Iris pigment epithelial cell (primary cell): ENCODE measurements around the gene NF1.
"Not testable (repeated sequence)": the region's sequence is repeated elsewhere in the genome, so short reads cannot be mapped to it uniquely, and the experiment has no call there.

Experiments
- DNase-seq: peaks from one replicate; pipeline ENCODE4 v3.0.0-alpha.2; 2011; ENCODE audit warnings: low read depth

NF1 gene

DNA sequence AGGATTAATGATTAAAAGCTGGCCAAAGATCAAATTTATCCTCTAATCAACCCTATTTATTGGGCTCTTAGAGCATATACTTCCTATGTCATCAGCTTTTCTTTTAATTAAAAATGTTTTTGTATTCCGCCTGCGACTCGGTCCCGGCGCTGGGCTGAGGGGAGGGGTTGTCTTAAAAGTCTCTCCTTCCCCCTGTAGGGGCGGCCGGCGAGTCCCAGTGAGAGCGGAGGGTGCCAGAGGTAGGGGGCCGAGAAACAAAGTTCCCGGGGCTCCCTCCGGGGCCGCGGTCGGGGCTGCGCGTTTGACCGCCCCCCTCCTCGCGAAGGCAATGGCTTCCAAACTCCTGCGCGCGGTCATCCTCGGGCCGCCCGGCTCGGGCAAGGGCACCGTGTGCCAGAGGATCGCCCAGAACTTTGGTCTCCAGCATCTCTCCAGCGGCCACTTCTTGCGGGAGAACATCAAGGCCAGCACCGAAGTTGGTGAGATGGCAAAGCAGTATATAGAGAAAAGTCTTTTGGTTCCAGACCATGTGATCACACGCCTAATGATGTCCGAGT, 250.5 kb downstream of the NF1 start:
- DNase-seq, result not testable (repeated sequence)

DNA sequence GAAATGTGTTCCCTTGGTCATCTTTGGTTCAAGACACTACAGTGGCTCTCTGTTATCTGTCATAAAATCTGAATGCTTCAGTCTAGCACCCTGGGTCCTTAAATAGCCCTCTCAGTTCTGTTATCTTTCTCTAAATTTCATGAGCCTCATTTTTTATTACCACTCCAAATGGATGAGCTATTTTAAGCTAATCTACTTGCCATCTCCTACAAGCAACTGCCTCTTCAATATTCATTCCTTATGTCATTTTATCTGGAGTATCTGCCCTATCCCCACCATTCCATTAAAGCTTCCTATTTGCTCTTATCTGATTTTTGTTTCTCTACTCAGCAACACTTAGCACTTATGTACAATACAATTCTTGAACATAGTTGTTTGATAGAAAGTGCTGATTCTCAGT, 254.7 kb downstream of the NF1 start:
- no peak for DNase-seq

DNA sequence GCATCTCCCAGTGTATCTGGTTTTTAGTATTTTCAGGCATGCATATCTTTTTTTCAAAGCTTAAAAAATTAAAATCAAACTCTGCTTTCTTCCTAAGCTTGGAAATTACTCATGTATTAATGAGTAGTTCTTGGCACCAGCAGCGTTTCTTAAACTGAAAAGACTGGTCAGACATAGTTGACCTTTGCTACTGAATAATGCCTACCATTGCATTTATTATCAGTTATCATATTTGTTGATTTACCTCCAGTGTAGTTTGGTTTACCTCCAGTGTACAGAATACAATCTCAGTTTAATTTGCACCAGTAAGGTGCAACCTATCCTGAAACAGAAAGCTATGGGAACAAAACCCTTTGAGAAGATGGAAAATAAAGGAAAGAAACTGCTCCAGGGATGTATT, 261.2 kb downstream of the NF1 start:
- DNase-seq, result no peak

DNA sequence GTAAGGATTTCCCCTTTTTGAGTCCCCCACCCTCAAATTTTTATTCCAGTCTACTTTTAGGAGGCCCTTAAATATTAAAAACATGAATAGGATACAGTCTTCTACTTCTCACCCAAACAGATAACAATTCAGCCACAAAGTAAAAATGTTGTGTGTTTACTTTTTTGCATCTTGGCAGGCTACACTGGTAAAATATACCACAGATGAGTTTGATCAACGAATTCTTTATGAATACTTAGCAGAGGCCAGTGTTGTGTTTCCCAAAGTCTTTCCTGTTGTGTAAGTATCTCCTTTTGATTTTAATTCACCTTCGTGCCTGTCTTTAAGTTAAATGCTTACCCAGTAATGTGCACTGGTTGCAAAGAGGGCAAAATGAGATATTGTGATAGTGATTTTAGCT, 262.3 kb downstream of the NF1 start:
- DNase-seq, result peak; percentile 15

DNA sequence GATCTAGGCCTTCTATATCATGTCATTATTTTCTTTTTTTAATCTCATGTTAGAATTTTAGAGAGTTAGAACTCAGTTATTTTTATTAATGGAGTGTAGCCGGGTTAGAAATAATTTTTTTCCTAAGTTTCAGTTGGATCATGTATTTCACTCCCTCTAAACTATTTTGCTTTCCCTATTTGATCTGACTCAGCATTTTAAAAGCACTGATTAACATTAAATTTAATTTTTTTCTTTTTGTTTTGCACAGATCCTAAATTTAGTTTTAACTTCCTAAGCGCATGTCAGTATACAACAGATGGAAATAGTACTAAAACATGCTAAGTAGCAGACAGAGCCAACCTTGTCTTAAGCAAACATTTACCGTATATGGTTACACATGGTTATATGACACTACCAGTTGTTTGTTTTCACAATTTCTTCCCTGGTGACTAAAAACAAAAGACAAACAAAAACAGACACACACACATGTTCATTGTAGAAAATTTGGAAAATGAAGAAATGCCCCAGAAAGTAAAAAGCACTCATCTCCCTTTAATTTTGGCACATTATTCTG, 263.1 kb downstream of the NF1 start:
- DNase-seq, result peak; percentile 18

DNA sequence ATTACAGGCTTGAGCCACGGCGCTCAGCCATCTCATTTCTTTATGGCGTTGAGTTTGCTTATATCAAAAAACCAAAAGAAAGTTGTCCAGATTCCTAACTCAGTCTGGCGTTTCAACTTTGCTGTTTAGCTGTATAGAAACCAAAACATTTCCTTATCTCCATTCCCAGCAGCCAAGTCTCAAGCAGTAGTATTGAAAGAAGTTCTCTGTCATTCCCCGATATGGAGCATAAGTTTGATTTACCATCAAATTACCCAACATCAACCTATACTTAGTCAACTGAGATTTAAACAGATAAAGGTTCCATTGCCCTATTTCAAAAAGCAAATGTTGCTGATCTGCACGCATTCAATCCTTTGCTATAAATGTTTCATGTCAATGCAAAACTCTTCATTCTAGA, 269.2 kb downstream of the NF1 start:
- DNase-seq, result no peak

DNA sequence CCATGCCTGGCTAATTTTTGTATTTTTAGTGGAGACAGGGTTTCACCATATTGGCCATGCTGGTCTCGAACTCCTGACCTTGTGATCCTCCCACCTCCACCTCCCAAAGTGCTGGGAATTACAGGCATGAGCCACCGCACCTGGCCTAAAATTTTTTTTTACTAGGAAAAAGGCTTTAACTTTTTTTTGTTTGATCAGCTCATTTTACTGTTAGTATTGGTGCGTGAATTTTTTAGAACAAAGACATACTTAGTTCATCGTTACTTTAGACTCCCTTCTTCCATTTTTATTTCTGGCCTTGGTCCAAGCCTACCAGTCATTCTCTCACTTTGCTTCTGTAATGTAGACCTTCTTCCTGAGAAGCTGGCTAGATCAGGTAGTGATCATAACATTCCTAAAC, 271.3 kb downstream of the NF1 start:
- no peak for DNase-seq

DNA sequence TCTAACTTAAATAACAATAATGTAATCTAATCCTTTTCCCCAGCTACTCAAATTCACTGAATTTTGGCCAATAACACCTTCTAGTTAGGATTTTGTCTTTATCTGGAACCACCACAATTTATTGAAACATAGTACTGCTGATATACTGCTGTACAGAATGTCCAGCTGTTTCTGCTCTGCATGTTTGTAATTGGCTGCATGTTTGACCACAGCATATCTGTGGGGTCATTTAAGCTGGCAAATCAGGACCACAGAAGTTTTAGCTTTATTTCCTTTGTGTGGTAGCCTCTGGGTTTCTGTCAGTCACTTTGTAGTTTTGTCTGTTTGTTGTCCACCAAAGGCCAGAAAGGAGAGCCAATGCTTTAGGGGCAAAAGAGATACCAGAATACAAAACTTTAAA, 274.5 kb downstream of the NF1 start:
- DNase-seq, result peak; percentile 54

DNA sequence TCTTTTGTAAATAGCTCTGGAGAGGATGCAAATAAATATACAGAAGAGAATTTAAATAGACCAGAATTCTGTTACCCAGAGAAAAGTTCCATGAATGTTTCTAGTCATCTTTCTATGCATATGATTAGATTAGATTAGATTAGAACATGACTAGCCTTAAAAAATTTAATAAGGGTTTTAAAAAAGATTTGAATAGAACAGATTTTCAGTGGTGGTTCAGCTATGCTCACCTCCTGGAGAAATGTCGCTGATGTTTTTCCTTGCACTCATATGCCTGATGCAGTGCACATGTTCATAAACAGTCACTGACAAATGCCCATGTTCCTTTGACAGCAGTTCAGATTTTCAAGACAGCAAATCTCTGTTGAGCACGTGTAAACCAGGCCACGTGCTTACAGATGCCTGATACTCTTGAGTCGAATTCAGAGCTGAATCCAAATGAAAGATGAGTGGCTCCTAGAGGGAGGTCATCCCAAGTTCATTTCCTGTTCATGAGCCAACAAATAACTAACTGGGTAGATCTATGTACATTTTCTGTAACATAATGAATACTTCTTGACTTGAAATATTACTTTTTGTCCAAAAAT, 276.8 kb downstream of the NF1 start:
- peak; percentile 88 for DNase-seq

DNA sequence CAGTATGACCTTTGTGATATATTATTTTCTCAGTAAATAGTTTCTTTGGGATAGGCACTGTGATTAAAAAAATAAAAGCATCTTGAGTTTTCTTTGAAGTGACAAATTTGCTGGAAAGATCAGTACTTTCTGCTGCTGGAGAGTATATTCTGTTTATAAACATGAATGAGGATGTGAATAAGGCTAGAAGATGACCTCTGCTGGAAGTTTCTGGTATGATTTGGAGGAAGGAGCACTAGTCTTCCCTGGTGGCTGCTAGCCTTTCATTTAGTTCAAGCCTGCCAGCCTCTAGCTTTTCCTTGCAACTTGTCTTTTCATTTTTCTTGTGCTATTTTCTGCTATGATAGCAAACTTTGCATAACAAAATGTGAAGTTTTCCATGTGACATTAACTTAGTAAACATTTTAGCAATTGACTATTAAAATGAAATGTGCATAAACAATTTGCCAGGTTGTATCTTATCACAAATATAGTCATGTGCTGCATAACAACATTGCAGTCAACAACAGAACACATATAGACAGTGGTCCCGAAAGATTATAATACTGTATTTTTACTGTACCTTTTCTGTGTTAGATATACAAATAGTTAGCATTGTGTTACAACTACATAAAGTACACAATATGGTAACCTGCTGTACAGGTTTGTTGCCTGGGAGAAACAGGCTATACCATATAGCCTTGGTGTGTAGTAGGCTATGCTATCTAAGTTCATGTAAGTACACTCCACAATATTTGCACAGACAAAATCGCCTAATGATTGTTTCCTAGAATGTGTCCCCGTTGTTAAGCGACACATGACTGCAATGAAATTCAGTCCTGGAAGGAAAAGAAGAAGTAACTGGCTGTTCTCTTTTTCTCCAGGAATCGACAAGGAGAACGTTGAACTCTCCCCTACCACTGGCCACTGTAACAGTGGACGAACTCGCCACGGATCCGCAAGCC, 278.6 kb downstream of the NF1 start:
- DNase-seq, result peak; percentile 73

DNA sequence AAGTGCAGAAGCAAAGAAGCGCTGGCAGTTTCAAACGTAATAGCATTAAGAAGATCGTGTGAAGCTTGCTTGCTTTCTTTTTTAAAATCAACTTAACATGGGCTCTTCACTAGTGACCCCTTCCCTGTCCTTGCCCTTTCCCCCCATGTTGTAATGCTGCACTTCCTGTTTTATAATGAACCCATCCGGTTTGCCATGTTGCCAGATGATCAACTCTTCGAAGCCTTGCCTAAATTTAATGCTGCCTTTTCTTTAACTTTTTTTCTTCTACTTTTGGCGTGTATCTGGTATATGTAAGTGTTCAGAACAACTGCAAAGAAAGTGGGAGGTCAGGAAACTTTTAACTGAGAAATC, 279.3 kb downstream of the NF1 start:
- no peak for DNase-seq

DNA sequence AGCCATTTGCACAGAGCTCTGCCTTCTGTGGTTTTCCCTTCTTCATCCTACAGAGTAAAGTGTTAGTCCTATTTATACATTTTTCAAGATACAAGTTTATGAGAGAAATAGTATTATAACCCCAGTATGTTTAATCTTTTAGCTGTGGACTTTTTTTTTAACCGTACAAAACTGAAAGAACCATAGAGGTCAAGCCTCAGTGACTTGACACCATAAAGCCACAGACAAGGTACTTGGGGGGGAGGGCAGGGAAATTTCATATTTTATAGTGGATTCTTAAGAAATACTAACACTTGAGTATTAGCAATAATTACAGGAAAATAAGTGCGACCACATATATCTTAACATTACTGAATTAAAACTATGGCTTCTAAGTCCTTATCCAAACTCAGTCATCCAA, 279.7 kb downstream of the NF1 start:
- no peak for DNase-seq

DNA sequence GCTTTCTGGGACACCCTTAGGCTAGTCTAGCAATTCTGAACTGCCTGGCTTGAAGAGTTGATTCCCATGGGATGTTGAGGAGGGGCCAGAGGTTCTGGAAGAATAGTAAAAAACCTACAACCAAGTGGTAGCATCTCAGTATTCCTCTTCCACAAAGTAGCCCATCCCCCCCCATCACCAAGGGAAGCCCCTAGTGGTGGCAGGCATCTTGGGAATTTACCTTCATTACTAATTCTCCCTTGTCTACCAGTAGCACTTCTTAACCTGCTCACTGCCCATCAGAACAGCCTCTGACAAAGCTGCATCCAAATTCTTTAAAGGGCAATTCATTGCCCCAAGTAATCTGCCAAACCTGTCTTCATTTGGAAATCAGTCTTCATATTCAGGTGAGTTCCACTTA, 283.9 kb downstream of the NF1 start:
- no peak for DNase-seq

DNA sequence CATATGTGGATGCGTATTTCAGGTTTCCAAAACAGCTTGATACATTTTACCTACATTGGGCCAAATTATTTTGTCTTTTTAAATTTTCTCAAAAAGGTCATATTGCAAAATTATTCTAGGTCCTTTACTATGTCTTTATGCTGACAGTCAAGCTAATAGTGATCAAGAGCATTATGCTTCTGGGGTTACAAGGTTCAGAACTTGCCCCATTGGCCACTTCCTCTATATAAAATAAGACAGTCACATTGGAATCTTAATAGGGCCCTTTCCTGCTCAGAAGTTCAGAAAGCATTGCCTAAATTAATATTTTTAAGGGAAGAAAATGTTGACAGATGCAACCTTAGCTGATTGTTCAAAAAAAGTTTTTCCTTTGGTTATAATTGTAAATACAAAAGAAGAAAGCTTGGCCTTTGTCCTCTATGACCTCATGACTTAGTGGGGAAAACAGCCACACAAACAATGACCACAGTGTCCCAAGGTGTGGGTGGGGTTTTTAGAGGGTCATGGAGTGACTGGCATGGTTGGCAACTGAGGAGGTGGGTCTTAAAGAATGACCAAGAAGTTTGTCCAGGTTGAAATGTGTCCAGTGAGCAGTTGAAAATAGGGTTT, 284.9 kb downstream of the NF1 start:
- no peak for DNase-seq

DNA sequence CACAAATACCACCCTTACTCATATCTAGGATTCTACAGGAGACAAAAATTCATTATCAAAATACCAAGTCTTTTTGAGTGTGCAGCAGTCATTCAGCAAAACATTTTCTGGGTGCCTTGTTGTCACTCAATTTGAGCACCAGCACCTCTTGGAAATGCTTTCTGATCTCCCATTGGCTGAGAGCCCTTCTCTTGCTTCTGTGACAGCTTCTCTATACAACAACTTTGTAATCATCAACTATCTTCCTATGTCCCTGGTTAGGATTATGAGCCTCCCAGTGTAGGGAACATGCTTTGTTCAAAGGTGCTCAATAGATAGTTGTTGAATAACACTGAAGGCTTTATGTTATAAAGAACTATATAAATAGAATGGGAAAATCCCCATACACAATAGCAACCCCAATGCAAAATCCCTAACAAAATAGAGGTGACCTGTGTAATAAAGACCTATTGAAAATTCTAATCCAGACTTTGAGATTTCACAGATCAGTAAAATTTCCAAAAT, 286.4 kb downstream of the NF1 start:
- no peak for DNase-seq

DNA sequence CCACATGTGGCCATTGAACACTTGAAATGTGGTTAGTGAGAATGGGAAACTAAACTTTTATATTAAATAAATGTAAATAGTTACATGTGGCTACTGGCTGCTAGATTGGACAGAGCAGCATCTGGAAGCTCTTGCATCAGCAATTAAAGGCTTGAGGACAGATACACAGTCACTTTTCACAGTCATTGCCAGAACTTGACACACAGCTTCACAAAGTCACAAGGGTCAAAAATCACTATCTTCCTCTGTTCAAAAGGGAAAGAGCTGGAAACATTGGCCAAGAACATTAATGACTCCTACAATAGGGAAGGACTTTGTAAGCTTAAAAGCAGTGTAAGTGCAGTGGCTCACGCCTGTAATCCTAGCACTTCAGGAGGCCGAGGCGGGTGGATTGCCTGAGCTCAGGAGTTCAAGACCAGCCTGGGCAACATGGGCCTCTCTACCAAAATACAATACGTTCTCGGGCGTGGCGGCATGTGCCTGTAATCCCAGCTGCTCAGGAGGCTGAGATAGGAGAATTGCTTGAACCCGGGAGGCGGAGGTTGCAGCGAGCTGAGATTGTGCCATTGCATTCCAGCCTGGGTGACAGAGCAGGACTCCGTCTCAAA, 288.0 kb downstream of the NF1 start:
- DNase-seq, result not testable (repeated sequence)

DNA sequence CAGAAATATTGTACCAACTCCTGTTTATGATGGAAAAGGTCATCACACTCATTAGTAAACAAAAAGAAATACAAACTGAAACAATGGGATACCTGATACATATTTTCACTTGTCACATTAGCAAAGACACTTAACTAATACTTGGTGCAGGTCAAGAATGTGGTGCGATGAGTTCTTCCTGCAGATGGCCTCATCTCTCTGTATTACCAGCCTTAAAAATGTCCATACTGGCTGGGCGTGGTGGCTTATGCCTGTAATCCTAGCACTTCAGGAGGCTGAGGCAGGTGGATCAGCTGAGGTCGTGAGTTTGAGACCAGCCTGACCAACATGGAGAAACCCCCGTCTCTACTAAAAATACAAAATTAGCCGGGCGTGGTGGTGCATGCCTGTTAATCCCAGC, 288.7 kb downstream of the NF1 start:
- not testable (repeated sequence) for DNase-seq

DNA sequence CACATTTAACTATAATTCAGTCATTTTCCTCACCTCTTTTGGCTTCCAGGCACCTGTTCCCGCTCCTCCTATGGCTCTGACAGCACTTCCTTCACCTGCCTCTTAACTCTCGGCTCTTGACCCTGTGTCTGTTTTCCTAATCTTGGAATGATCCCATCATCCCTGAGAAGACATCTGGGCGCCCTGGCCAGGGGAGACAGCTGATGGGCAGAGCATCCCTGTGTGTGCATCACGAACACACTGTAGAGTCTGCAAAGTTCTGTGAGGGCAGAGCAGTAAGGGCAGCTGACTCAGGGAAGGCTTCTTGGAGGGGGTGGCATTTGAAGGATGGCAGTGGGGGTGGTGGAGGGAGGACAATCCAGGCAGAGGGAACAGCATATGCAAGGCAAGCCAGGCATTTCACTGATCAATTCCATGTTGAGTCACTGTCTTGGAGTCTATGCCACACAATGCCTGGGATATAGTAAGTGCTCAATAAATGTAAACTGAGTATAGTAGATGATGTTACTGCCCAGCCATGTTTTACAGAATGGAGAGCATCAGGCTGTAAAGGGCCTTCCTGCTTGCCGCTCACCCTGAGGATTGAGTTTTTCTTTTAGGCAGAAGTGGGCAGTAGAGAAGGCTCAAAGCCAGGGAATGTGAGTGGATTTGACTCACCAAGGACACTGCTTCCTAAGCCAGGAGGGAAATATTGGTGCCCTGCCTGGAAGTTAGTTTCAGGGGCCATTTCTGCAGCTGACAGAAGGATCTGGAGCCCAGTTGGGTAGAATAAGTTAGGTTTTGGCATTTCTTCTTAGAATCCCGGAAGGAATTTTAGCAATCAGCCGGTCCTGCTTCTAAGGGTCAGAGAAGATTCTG, 290.9 kb downstream of the NF1 start:
- DNase-seq, result no peak

DNA sequence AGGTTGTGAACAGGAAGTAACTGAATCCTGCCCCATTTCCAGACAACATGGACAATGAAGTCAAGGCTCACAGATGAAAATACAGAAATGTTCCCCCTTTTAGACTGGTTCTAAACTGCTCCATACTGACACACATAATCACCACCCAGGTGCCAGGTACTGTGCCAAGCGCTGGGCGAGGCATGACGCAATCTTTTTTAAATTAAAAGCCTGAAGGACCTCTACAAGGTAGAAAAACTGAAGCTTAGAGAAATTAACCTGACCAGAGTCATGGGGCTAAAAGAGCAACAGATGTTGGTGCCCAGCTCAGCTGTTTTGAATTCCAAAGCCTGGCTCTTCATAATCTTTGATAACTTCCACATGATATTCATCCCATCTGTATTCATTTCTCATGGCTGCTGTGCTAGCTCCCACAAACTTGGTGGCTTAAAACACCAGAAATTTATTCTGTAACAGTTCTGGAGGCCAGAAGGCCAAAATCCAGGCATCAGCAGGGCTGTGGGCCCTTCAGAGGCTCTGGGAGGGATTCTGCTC, 291.8 kb downstream of the NF1 start:
- DNase-seq, result no peak

DNA sequence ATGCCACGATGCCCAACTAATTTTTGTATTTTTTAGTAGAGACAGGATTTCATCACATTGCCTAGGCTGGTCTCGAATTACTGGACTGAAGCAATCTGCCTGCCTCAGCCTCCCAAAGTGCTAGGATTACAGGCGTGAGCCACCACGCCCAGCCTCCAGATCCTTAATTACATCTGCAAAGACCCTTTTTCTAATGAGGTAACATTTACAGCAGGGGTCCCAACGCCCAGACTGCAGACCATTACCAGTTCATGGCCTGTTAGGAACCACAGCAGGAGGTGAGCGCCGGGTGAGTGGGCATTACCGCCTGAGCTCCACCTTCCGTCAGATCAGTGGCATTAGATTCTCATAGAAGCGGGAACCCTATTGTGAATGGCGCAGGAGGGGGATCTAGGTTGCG, 292.7 kb downstream of the NF1 start:
- DNase-seq, result peak; percentile 23

DNA sequence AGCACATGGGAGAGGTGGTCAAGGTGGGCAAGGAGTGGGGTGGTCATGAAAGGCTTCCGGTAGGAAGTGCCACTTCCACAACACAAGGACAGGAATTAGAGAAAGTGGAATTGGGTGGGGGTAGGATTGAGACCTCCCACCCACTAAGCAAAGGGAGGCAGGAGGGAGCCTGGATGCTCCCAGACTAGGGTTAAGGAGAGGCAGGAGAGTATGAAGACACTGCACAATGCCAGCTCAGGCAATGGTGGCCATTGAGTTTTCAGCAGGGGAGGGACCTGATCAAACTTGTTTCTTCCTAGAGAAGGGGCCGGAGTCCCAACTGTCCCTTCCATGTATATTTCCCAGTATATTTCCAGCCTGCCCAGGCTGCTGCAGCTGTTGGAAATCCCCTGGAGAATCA, 293.6 kb downstream of the NF1 start:
- DNase-seq, result no peak
